Measurements from ENCODE around the gene KIFBP.
"Not testable (repeated sequence)": the region's sequence is repeated elsewhere in the genome, so short reads cannot be mapped to it uniquely, and the experiment has no call there.

The KIFBP gene, protein sequence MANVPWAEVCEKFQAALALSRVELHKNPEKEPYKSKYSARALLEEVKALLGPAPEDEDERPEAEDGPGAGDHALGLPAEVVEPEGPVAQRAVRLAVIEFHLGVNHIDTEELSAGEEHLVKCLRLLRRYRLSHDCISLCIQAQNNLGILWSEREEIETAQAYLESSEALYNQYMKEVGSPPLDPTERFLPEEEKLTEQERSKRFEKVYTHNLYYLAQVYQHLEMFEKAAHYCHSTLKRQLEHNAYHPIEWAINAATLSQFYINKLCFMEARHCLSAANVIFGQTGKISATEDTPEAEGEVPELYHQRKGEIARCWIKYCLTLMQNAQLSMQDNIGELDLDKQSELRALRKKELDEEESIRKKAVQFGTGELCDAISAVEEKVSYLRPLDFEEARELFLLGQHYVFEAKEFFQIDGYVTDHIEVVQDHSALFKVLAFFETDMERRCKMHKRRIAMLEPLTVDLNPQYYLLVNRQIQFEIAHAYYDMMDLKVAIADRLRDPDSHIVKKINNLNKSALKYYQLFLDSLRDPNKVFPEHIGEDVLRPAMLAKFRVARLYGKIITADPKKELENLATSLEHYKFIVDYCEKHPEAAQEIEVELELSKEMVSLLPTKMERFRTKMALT

GRCh38 chr10:68988530-68989316, at the start of gene KIFBP:
TSS of gene KIFBP (plus strand) at chr10:68988803. CDS start at chr10:68988833, 30 bp downstream.
- DNase-seq (ENCODE audit: low read depth, low spot score): peak; percentile 91
- CTCF ChIA-PET: interaction anchor here (0.8 to 2.1 kb wide), 11 partner anchors 10 to 148 kb away, joined by 3 to 20 read pairs (median 4); no protein-coding TSS in a partner anchor
- peak within 1 kb of the TSS; percentile 90 for H3K4me3 ChIP-seq (ENCODE audit: low read depth, low read length)
- peak; percentile 68 for TF ChIP-seq CTCF (IDR thresholded peaks at IDR 0.05; ENCODE audit: insufficient read depth, low read length, missing control alignments)
- POLR2A ChIA-PET: no interaction called here

- DNase-seq (ENCODE audit: low read depth, low spot score): no peak
- TF ChIP-seq CTCF (IDR thresholded peaks at IDR 0.05; ENCODE audit: insufficient read depth, low read length, missing control alignments): no peak
- H3K4me3 ChIP-seq (ENCODE audit: low read depth, low read length): no peak overlapping the region
- ChIA-PET CTCF (interaction anchor here (0.7 kb wide), 1 partner anchor 17 kb away, joined by 3 read pairs; the partner anchor contains the start of gene DDX21), POLR2A (no interaction called here)
Observed at GRCh38 chr10:68938884-68939283, 49.7 kb upstream of the KIFBP start.

DNA sequence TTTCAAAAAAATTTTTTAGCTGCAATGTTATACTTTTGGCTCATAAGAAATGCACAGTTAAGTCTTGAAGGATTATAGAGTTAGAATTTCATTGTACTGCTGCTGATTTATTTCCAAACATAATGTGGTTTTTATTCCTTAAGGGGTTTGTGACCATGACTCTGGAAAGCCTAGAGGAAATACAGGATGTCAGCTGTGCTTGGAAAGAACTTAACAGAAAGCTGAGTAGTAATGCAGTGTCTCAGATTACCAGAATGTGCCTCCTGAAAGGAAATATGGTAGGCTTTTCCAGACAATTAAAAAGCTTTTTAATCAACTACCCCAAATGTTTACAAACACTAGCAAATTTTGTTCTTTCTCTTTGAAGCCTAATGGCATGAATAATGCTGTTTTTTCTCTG, 47.7 kb upstream of the KIFBP start:
- DNase-seq (ENCODE audit: low read depth, low spot score); POLR2A ChIA-PET; H3K4me3 ChIP-seq (ENCODE audit: low read depth, low read length): not testable (repeated sequence)
- CTCF ChIA-PET: interaction anchor here (1.9 kb wide), 1 partner anchor 15 kb away, joined by 10 read pairs; the partner anchor contains the start of gene DDX21

- POLR2A ChIA-PET: no interaction called here
Observed at GRCh38 chr10:68950598-68950997, 38.0 kb upstream of the KIFBP start.

GRCh38 chr10:68954904-68955303, 33.7 kb upstream of the KIFBP start:
- no peak for TF ChIP-seq CTCF (IDR thresholded peaks at IDR 0.05; ENCODE audit: insufficient read depth, low read length, missing control alignments)
- DNase-seq (ENCODE audit: low read depth, low spot score): no peak
- ChIA-PET CTCF (interaction anchor here (0.8 to 2.4 kb wide), 7 partner anchors 12 to 139 kb away, joined by 3 to 10 read pairs (median 5); no protein-coding TSS in a partner anchor), POLR2A (interaction anchor here (0.6 to 2.0 kb wide), 3 partner anchors 54 to 495 kb away, joined by 3 to 6 read pairs (median 3); partner anchors contain the start of gene DDX50)
- no peak overlapping the region; the same call in 1 of the 2 replicates for H3K4me3 ChIP-seq (ENCODE audit: low read depth, low read length)

More at GRCh38 chr10:68950598-68950997, 38.0 kb upstream of the KIFBP start:
- CTCF ChIA-PET: interaction anchor here (1.0 to 1.7 kb wide), 3 partner anchors 9 to 143 kb away, joined by 3 to 4 read pairs (median 3); no protein-coding TSS in a partner anchor
- no peak overlapping the region for H3K4me3 ChIP-seq (ENCODE audit: low read depth, low read length)
- DNase-seq (ENCODE audit: low read depth, low spot score): no peak
- TF ChIP-seq CTCF (IDR thresholded peaks at IDR 0.05; ENCODE audit: insufficient read depth, low read length, missing control alignments): no peak

DNA sequence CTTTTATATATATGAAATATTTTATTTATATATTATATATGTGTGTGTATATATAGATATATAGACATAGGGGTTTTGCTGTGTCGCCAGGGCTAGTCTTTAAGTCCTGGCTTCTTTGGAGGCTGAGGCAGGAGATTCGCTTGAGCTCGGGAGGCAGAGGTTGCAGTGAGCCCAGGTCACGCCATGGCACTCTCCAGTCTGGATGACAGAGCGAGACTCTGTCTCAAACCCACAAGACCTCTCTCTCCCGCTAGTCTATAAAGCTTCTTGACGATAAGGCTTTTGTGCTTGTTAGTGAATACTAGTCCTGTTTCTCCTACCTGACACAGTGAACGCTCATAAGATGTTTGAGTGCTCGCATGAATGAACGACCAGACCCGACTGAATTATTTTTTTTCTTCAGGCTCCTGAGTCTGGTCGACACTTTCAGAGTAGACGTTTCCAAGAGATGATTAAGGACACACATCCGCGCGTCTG, 33.2 kb upstream of the KIFBP start:
- peak overlapping the region; percentile 97 for H3K4me3 ChIP-seq (ENCODE audit: low read depth, low read length)
- no peak for DNase-seq (ENCODE audit: low read depth, low spot score)
- ChIA-PET CTCF (interaction anchor here (0.8 to 2.4 kb wide), 10 partner anchors 12 to 453 kb away, joined by 3 to 10 read pairs (median 4); no protein-coding TSS in a partner anchor), POLR2A (interaction anchor here (0.6 to 2.0 kb wide), 5 partner anchors 32 to 623 kb away, joined by 3 to 6 read pairs (median 4); partner anchors contain the start of genes DDX50 and HNRNPH3)
- no peak for TF ChIP-seq CTCF (IDR thresholded peaks at IDR 0.05; ENCODE audit: insufficient read depth, low read length, missing control alignments)

All from AG04449 (cell line).